ENCODE results near the gene PADI2. TPM values are rescaled to one million over a fixed set of nuclear protein-coding genes. Genes with fewer than 3 reads are reported as not detected.

PADI2 gene
- total and polyA plus RNA-seq, 2 donors, result 0.48 to 5.6 TPM

DNA sequence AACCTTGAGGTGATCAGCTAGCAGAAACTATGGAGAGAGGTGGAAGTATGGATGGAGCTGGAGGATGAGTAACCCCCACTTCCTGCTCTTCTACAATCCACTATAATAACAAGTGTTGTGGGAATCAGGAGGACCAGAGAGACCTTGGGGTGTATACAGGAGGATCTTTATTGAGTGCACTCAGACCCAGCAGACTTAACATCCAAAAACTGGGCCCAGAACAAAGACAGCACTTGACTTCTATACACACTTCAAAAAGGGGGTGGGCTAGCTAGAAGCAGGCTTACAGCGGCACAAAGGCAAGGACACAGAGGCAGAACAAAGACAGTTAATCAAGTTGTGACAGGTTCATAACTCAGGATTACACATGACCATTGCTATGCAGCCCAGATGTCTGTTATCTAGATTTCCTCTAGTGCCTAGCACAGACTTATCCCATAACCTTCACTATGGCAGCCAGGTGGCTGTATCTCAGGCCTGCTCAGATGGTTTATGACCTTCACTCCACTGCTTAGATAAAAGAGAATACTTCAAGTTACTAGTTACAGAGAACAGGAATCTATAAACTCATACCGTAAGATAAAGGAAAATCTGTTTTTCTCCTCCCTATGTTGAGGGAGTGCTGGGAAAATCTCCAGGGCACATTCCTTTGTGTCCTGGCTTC, 36.1 kb upstream of the PADI2 start:
- H3K36me3 ChIP-seq (ENCODE audit: insufficient read depth), result no peaks in the 10 kb centered on the region
- WGBS, result 18% methylated on average over 2 of the region's 2 CpGs
- no peak overlapping the region for H3K4me3 ChIP-seq (ENCODE audit: low read depth, low read length)
- no peaks in the 10 kb centered on the region for H3K4me1 ChIP-seq (ENCODE audit: insufficient read depth)
- no peak for DNase-seq (ENCODE audit: extremely low spot score)
- no peak overlapping the region for H3K27ac ChIP-seq (ENCODE audit: low read depth)

- Histone ChIP-seq H3K4me1 (ENCODE audit: insufficient read depth) (no peaks in the 10 kb centered on the region), H3K36me3 (ENCODE audit: insufficient read depth) (no peaks in the 10 kb centered on the region), H3K27ac (ENCODE audit: low read depth) (no peak overlapping the region), H3K4me3 (ENCODE audit: low read depth, low read length) (no peak overlapping the region)
- WGBS, result 64% methylated on average over 8 of the region's 8 CpGs
- no peak for DNase-seq (ENCODE audit: extremely low spot score)
Measured at GRCh38 chr1:17149771-17150170, 30.5 kb upstream of the PADI2 start.

GRCh38 chr1:17148950-17149608, 29.8 kb upstream of the PADI2 start:
- no peak overlapping the region for H3K4me3 ChIP-seq (ENCODE audit: low read depth, low read length)
- 25% methylated on average over 50 of the region's 50 CpGs for WGBS
- H3K4me1 ChIP-seq (ENCODE audit: insufficient read depth), result no peaks in the 10 kb centered on the region
- no peak for DNase-seq (ENCODE audit: extremely low spot score)
- no peak overlapping the region for H3K27ac ChIP-seq (ENCODE audit: low read depth)
- no peaks in the 10 kb centered on the region for H3K36me3 ChIP-seq (ENCODE audit: insufficient read depth)

GRCh38 chr1:17145648-17146047, 26.4 kb upstream of the PADI2 start:
- H3K27ac ChIP-seq (ENCODE audit: low read depth), result no peak overlapping the region
- 72% methylated on average over 2 of the region's 2 CpGs for WGBS
- no peak for DNase-seq (ENCODE audit: extremely low spot score)
- H3K4me3 ChIP-seq (ENCODE audit: low read depth, low read length), result no peak overlapping the region
- no peaks in the 10 kb centered on the region for H3K4me1 ChIP-seq (ENCODE audit: insufficient read depth)
- H3K36me3 ChIP-seq (ENCODE audit: insufficient read depth), result no peaks in the 10 kb centered on the region

- Histone ChIP-seq H3K27ac (ENCODE audit: low read depth) (no peak overlapping the region), H3K36me3 (ENCODE audit: insufficient read depth) (no peaks in the 10 kb centered on the region), H3K4me3 (ENCODE audit: low read depth, low read length) (no peak overlapping the region), H3K4me1 (ENCODE audit: insufficient read depth) (no peaks in the 10 kb centered on the region)
- 89% methylated on average over 3 of the region's 3 CpGs for WGBS
- no peak for DNase-seq (ENCODE audit: extremely low spot score)
Measured at GRCh38 chr1:17143760-17144159, 24.5 kb upstream of the PADI2 start.

DNA sequence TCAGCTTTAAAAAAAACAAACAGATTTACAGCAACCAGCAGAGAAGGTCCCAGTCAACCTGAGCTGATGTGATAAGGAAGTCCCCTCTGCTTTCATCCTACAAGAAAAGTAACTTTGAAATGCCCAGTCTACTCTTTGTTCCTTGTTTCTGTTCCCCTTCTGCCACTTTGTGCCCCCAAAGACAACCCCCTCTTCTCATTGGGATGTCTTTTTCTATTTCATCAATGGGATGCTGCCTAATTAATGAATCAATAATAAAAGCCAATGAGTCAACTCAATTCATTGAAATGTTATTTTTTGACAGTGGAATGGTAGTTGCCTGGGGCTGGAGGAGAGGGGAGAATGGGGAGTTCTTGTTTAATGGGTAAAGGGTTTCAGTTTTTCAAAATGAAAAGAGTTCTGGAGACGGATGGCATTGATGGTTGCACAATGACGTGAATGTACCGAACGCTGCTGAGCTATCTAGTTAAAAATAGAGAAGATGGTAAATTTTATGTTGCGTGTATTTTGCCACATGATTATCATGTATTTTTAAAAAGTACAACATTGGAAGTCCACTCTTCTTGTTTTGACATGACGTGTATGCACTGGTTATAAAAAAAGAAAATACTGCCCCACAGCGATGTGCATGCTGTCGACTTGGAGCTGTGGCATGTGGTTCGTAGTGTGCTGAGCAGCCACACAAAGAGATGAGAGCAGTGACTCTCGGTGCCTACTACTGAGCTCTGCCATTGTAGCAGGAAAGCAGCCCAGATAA, 22.4 kb upstream of the PADI2 start:
- no peak overlapping the region for H3K4me3 ChIP-seq (ENCODE audit: low read depth, low read length)
- no peaks in the 10 kb centered on the region for H3K4me1 ChIP-seq (ENCODE audit: insufficient read depth)
- no peak for DNase-seq (ENCODE audit: extremely low spot score)
- no peak overlapping the region for H3K27ac ChIP-seq (ENCODE audit: low read depth)
- 82% methylated on average over 10 of the region's 10 CpGs for WGBS
- H3K36me3 ChIP-seq (ENCODE audit: insufficient read depth), result no peaks in the 10 kb centered on the region

DNA sequence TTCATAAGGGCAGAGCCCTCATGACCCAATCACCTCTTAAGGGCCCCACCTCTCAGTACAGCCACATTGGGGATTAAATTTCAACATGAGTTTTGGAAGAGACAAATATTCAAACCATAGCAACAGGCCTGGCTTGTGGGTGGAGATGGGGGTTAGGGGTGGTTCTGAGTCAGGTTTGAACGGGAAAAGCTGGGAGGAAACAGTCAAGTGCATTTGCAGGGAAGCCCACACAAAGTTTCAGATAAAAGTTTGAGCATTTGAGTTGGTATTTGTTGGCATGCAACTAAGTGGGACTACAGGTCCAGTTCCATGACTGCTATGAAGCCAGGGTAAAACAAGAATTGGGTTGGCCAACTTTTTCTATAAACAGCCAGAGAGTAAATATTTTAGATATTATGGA, 21.0 kb upstream of the PADI2 start:
- Histone ChIP-seq H3K4me3 (ENCODE audit: low read depth, low read length) (no peak overlapping the region), H3K27ac (ENCODE audit: low read depth) (no peak overlapping the region), H3K36me3 (ENCODE audit: insufficient read depth) (no peaks in the 10 kb centered on the region), H3K4me1 (ENCODE audit: insufficient read depth) (no peaks in the 10 kb centered on the region)
- DNase-seq (ENCODE audit: extremely low spot score), result no peak
- WGBS, result 31% methylated on average over 1 of the region's 1 CpG

- no peak for DNase-seq (ENCODE audit: extremely low spot score)
- no peaks in the 10 kb centered on the region for H3K4me1 ChIP-seq (ENCODE audit: insufficient read depth)
- no peaks in the 10 kb centered on the region for H3K36me3 ChIP-seq (ENCODE audit: insufficient read depth)
Measured at GRCh38 chr1:17139637-17140036, 20.4 kb upstream of the PADI2 start.

DNA sequence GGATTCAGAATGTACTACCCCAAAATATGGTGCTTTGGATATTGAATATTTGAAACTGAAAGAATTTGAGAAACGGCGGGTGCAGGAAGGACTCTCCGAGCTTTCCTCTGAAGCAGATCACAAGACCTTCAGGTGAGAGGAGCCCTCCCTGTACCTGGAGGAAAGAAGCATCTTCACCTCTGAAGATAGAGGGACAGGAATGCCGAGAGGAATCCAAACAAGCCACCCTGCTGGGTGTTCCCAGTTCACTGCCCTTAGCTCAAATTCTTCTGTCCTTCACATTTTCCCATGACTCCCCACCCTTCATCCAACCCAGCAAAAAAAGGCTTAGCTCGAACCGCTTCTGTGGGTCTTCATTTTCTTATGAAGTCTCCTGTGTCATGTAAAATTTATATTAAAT, 18.2 kb upstream of the PADI2 start:
- Histone ChIP-seq H3K36me3 (ENCODE audit: insufficient read depth) (no peaks in the 10 kb centered on the region), H3K4me1 (ENCODE audit: insufficient read depth) (no peaks in the 10 kb centered on the region), H3K27ac (ENCODE audit: low read depth) (no peak overlapping the region), H3K4me3 (ENCODE audit: low read depth, low read length) (no peak overlapping the region)
- 63% methylated on average over 6 of the region's 6 CpGs for WGBS
- DNase-seq (ENCODE audit: extremely low spot score), result no peak

More at GRCh38 chr1:17139637-17140036, 20.4 kb upstream of the PADI2 start:
- Histone ChIP-seq H3K27ac (ENCODE audit: low read depth) (no peak overlapping the region), H3K4me3 (ENCODE audit: low read depth, low read length) (no peak overlapping the region)

DNA sequence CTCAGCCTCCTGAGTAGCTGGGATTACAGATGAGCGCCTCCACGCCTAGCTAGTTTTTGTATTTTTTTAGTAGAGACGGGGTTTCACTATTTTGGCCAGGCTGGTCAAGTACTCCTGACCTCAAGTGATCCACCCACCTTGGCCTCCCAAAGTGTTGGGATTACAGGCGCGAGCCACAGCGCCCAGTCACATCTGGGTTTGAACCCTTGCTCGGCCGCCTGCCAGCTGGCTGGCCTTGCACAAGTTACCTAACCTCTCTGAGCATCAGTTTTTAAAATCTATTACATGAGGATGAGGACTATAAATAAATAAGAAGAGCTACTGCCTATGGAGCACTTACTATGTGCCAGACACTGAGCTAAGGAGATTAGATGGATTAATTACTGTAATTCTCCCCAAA, 17.7 kb upstream of the PADI2 start:
- Histone ChIP-seq H3K4me1 (ENCODE audit: insufficient read depth) (no peaks in the 10 kb centered on the region), H3K27ac (ENCODE audit: low read depth) (no peak overlapping the region), H3K4me3 (ENCODE audit: low read depth, low read length) (no peak overlapping the region), H3K36me3 (ENCODE audit: insufficient read depth) (no peaks in the 10 kb centered on the region)
- WGBS, result 84% methylated on average over 8 of the region's 8 CpGs
- DNase-seq (ENCODE audit: extremely low spot score), result no peak

DNA sequence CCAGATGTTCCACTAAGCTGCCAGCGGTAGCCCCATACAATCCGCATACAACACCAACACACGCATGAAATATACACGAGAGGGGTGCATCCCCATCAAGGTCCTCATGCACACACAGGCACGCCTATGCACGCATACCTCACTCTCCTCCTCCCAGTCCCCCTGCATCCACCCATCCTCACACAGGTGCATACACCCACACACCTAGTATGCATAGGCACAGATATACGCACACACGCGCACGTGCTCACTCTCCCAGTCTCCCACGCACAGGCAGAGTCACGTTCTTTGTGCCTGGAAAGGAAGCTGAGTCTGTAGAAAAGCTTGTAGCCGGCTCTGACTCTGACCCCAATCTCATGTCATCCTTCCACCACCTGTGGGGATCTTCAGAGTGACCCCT, 16.9 kb upstream of the PADI2 start:
- 86% methylated on average over 13 of the region's 13 CpGs for WGBS
- DNase-seq (ENCODE audit: extremely low spot score), result no peak
- H3K4me3 ChIP-seq (ENCODE audit: low read depth, low read length), result no peak overlapping the region
- H3K36me3 ChIP-seq (ENCODE audit: insufficient read depth), result no peaks in the 10 kb centered on the region
- no peak overlapping the region for H3K27ac ChIP-seq (ENCODE audit: low read depth)
- no peaks in the 10 kb centered on the region for H3K4me1 ChIP-seq (ENCODE audit: insufficient read depth)

GRCh38 chr1:17135530-17135929, 16.3 kb upstream of the PADI2 start:
- no peak overlapping the region for H3K27ac ChIP-seq (ENCODE audit: low read depth)
- H3K4me1 ChIP-seq (ENCODE audit: insufficient read depth), result no peaks in the 10 kb centered on the region
- 57% methylated on average over 5 of the region's 5 CpGs for WGBS
- no peak for DNase-seq (ENCODE audit: extremely low spot score)
- H3K36me3 ChIP-seq (ENCODE audit: insufficient read depth), result no peaks in the 10 kb centered on the region
- H3K4me3 ChIP-seq (ENCODE audit: low read depth, low read length), result no peak overlapping the region

DNA sequence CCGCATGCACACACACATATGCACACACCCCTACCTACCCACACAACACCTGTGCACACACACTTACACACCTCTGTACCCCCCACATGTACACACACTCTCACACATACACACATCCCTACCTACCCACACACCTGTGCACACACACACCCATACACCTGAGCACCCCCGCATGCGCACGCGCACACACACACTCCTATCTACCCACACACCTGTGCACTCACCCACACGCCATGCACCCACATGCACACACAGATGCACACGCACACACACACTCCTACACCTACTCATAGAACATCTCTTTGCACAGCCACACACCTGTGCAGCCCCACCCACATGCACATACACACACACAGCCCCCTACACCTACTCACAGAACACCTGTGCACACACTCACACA, 15.5 kb upstream of the PADI2 start:
- H3K27ac ChIP-seq (ENCODE audit: low read depth), result no peak overlapping the region
- H3K4me3 ChIP-seq (ENCODE audit: low read depth, low read length), result no peak overlapping the region
- WGBS, result 96% methylated on average over 7 of the region's 7 CpGs
- H3K4me1 ChIP-seq (ENCODE audit: insufficient read depth), result no peaks in the 10 kb centered on the region
- no peaks in the 10 kb centered on the region for H3K36me3 ChIP-seq (ENCODE audit: insufficient read depth)
- no peak for DNase-seq (ENCODE audit: extremely low spot score)

GRCh38 chr1:17134034-17134433, 14.8 kb upstream of the PADI2 start:
- Histone ChIP-seq H3K36me3 (ENCODE audit: insufficient read depth) (no peaks in the 10 kb centered on the region), H3K4me3 (ENCODE audit: low read depth, low read length) (no peak overlapping the region), H3K4me1 (ENCODE audit: insufficient read depth) (no peaks in the 10 kb centered on the region), H3K27ac (ENCODE audit: low read depth) (no peak overlapping the region)
- 62% methylated on average over 4 of the region's 4 CpGs for WGBS
- DNase-seq (ENCODE audit: extremely low spot score), result no peak

All from urinary bladder (tissue), 4 donors.